Natural killer cell (primary cell): ENCODE results near the gene KRT82. TPM values are rescaled to one million over a fixed set of nuclear protein-coding genes. Genes with fewer than 3 reads are reported as not detected.

ENCODE experiments used
- ATAC-seq, 3 donors: fragments of 150-1000 bp in 2 of 3; fragments of 200-7000 bp in 1 of 3; cut with Tn5 transposase; 1 replicate in 1 of 3; 2 replicates in 2 of 3; pipeline ENCODE4 v1.10.0; 2021; ENCODE audit warnings: mild to moderate bottlenecking in 2 of 3, moderate library complexity in 2 of 3
- DNase-seq, 2 donors: peaks; one replicate each; pipeline versions ENCODE4 v3.0.0 to v3.0.0-alpha.2; 2013 to 2021; ENCODE audit warnings: mixed read lengths in 1 of 2
- H3K27ac ChIP-seq: one replicate; pipeline ENCODE4 v1.5.1; 2013; ENCODE audit warnings: mild to moderate bottlenecking, low read length
- H3K27me3 ChIP-seq: one replicate; pipeline ENCODE4 v1.6.1; 2013; ENCODE audit warnings: low read length; ENCODE audit not compliant: control insufficient read depth, insufficient read depth
- H3K36me3 ChIP-seq: one replicate; pipeline ENCODE4 v1.6.1; 2013; ENCODE audit warnings: low read length; ENCODE audit not compliant: control insufficient read depth, insufficient read depth
- H3K4me1 ChIP-seq: one replicate; pipeline ENCODE4 v1.6.1; 2013; ENCODE audit warnings: low read length; ENCODE audit not compliant: control insufficient read depth, insufficient read depth
- H3K4me3 ChIP-seq: one replicate; pipeline ENCODE4 v1.5.1; 2013; ENCODE audit warnings: low read length
- H3K9me3 ChIP-seq: one replicate; pipeline ENCODE4 v1.6.1; 2013; ENCODE audit warnings: low read length; ENCODE audit not compliant: control insufficient read depth, insufficient read depth
- H3K27ac Mint-ChIP-seq, 2 donors: one replicate each; pipeline ENCODE4 v1.8.0; 2022; ENCODE audit warnings: mild to moderate bottlenecking in 2 of 2, mixed read lengths in 2 of 2, moderate library complexity in 1 of 2
- H3K27me3 Mint-ChIP-seq, 2 donors: one replicate each; pipeline ENCODE4 v1.8.0; 2022; ENCODE audit warnings: low read depth in 2 of 2, mixed read lengths in 2 of 2
- H3K36me3 Mint-ChIP-seq: one replicate; pipeline ENCODE4 v1.8.0; 2022; ENCODE audit warnings: mixed read lengths
- H3K4me1 Mint-ChIP-seq, 2 donors: one replicate each; pipeline ENCODE4 v1.8.0; 2022; ENCODE audit warnings: mixed read lengths in 2 of 2
- H3K4me3 Mint-ChIP-seq: one replicate; pipeline ENCODE4 v1.8.0; 2022; ENCODE audit warnings: mild to moderate bottlenecking, moderate library complexity, mixed read lengths
- H3K9me3 Mint-ChIP-seq, 2 donors: one replicate each; pipeline ENCODE4 v1.8.0; 2022; ENCODE audit warnings: mixed read lengths in 2 of 2
- CTCF ChIP-seq: fragments of 200-600 bp; IDR thresholded peaks from one replicate; pipeline ENCODE4 v1.8.0; 2022; ENCODE audit warnings: antibody characterized with exemption
- WGBS: methylation state at CpG from one replicate; pipeline ENCODE4 v1.1.7; 2013; ENCODE audit warnings: missing lambda C conversion rate; ENCODE audit not compliant: insufficient coverage; 5-methylcytosine and 5-hydroxymethylcytosine counted together
- intact Hi-C: fragments of 100-400 bp; cut with micrococcal nuclease; formaldehyde crosslinking; loops from one replicate; pipeline ENCODE4 v1.14.2; 2022
- total RNA-seq, 4 donors: library from RNA; stranded (reverse); fragments of 120-200 nt in 1 of 4; gene quantifications; one replicate each; pipeline versions ENCODE4 v1.2.3 to v1.2.4, GENCODE V29; 2013 to 2022

The KRT82 gene
- total RNA-seq, 3 donors from 2014 or later (not counting 1 experiment from before 2014, with no cell fraction given), result not detected

DNA sequence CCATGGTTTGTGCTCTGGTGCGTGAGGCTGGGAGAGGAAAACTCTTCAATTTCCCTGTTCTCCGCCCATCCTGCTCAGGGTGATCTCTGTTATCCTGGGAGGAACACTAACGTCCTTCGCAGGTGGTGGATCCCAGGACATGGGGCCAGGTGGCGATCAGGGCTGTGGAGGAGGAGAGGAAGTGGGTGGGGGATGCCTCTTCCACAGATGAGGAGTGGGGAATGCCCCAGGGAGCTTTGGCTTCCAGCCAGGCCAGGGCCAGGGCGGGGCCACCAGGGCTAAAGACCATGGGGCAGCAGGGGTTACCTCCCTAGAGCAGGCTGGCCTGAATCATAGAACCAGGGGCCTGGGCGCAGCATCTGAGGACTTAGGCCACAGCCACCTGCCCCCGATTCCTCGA is 31.4 kb upstream of the KRT82 start:
- intact Hi-C loops, result no loop called here
- Histone ChIP-seq H3K27me3 (no peaks in the 10 kb centered on the region), H3K36me3 (no peaks in the 10 kb centered on the region), H3K9me3 (no peaks in the 10 kb centered on the region), H3K4me3 (no peak overlapping the region), H3K4me1 (no peaks in the 10 kb centered on the region), H3K27ac (no peak overlapping the region)
- Mint-ChIP-seq H3K27ac (no peak overlapping the region), H3K27me3 (peaks cover 33 to 45% of the 10 kb centered on the region in 2 donors), H3K4me1 (no peaks in the 10 kb centered on the region), H3K36me3 (no peaks in the 10 kb centered on the region), H3K4me3 (no peak overlapping the region), H3K9me3 (no peaks in the 10 kb centered on the region)
- no peak for TF ChIP-seq CTCF
- no peak for DNase-seq
- no peak for ATAC-seq
- 77% methylated on average over 9 of the region's 9 CpGs for WGBS

GRCh38 chr12:52436828-52437474 is 30.8 kb upstream of the KRT82 start:
- no peaks in the 10 kb centered on the region for H3K9me3 Mint-ChIP-seq
- H3K36me3 ChIP-seq, result no peaks in the 10 kb centered on the region
- H3K27ac ChIP-seq, result no peak overlapping the region
- peaks cover 31 to 45% of the 10 kb centered on the region in 2 donors for H3K27me3 Mint-ChIP-seq
- no peak overlapping the region for H3K4me3 ChIP-seq
- no peak for ATAC-seq
- no peak overlapping the region for H3K4me3 Mint-ChIP-seq
- no peak overlapping the region for H3K27ac Mint-ChIP-seq
- no peaks in the 10 kb centered on the region for H3K9me3 ChIP-seq
- intact Hi-C loops, result no loop called here
- no peaks in the 10 kb centered on the region for H3K4me1 Mint-ChIP-seq
- H3K27me3 ChIP-seq, result no peaks in the 10 kb centered on the region
- H3K36me3 Mint-ChIP-seq, result no peaks in the 10 kb centered on the region
- DNase-seq, result no peak
- 81% methylated on average over 9 of the region's 9 CpGs for WGBS
- H3K4me1 ChIP-seq, result no peaks in the 10 kb centered on the region
- no peak for TF ChIP-seq CTCF

- no peaks in the 10 kb centered on the region for H3K4me1 ChIP-seq
- intact Hi-C loops, result no loop called here
- no peak overlapping the region for H3K27ac ChIP-seq
- H3K9me3 ChIP-seq, result no peaks in the 10 kb centered on the region
- ATAC-seq (no peak), DNase-seq (no peak)
- H3K4me3 ChIP-seq, result no peak overlapping the region
- no peak overlapping the region for H3K27ac Mint-ChIP-seq
- peaks cover 32 to 42% of the 10 kb centered on the region in 2 donors for H3K27me3 Mint-ChIP-seq
- no peaks in the 10 kb centered on the region for H3K4me1 Mint-ChIP-seq
- no peaks in the 10 kb centered on the region for H3K36me3 ChIP-seq
- H3K27me3 ChIP-seq, result peaks cover 2% of the 10 kb centered on the region
- WGBS, result 68% methylated on average over 9 of the region's 9 CpGs
- no peak for TF ChIP-seq CTCF
- H3K36me3 Mint-ChIP-seq, result no peaks in the 10 kb centered on the region
- H3K4me3 Mint-ChIP-seq, result no peak overlapping the region
- no peaks in the 10 kb centered on the region for H3K9me3 Mint-ChIP-seq
These were observed 30.1 kb upstream of the KRT82 start for GRCh38 chr12:52436000-52436827.
